H1 (cell line): ENCODE measurements around the gene EIF4E. TPM values are rescaled to one million over a fixed set of nuclear protein-coding genes. Genes with fewer than 3 reads are reported as not detected.

ENCODE experiments used
- CBX5 ChIP-seq: fragments of 300-800, 300-1000 bp; sonication (generic); IDR thresholded peaks from 2 replicates; pipeline ENCODE4 v1.7.1; 2016; ENCODE audit warnings: antibody characterized with exemption, low read length, low read depth
- CBX8 ChIP-seq: fragments of 300-800, 300-1000 bp; sonication (generic); IDR thresholded peaks from 2 replicates; pipeline ENCODE4 v1.7.1; 2016; ENCODE audit warnings: low read depth, low read length, borderline replicate concordance
- CTBP2 ChIP-seq: IDR thresholded peaks from 2 replicates; pipeline ENCODE4 v1.7.0; 2011; ENCODE audit warnings: borderline replicate concordance, mild to moderate bottlenecking, moderate library complexity, mixed read lengths, low read length; ENCODE audit not compliant: insufficient read depth, insufficient read length
- KDM5A ChIP-seq: fragments of 200-600 bp; IDR thresholded peaks from 2 replicates; pipeline ENCODE4 v1.7.1; 2012; ENCODE audit warnings: mild to moderate bottlenecking, low read length, inconsistent platforms, mixed read lengths
- POLR2A ChIP-seq, 2 experiments: IDR thresholded peaks; 1 replicate in 1 of 2; 2 replicates in 1 of 2; pipeline ENCODE4 v1.6.1; 2011; ENCODE audit warnings: low read depth in 2 of 2, low read length in 2 of 2, mild to moderate bottlenecking in 2 of 2; ENCODE audit errors: control extremely low read depth in 1 of 2
- RFX5 ChIP-seq: IDR thresholded peaks from 2 replicates; pipeline ENCODE4 v1.6.1; 2011; ENCODE audit warnings: low read depth, low read length, improper control_type of control experiment, borderline replicate concordance
- RNF2 ChIP-seq: fragments of 200-900, 300-1000 bp; sonication (generic); IDR thresholded peaks from 2 replicates; pipeline ENCODE4 v1.7.1; 2016; ENCODE audit warnings: borderline replicate concordance, low read depth, mild to moderate bottlenecking, antibody characterized with exemption, low read length; ENCODE audit not compliant: poor library complexity, severe bottlenecking; ENCODE audit errors: missing control alignments
- SIRT6 ChIP-seq: IDR thresholded peaks from one replicate; pipeline ENCODE4 v1.7.1; 2012; ENCODE audit warnings: low read length, inconsistent platforms
- SUZ12 ChIP-seq: fragments of 200-600 bp; sonication (generic); IDR thresholded peaks from 2 replicates; pipeline ENCODE4 v1.6.1; 2012; ENCODE audit warnings: mild to moderate bottlenecking, inconsistent platforms, low read length, moderate library complexity, mixed read lengths
- USF2 ChIP-seq: IDR thresholded peaks from 2 replicates; pipeline ENCODE4 v1.6.1; 2011; ENCODE audit warnings: low read length, improper control_type of control experiment
- polyA plus RNA-seq, 7 experiments: library from polyadenylated mRNA; depleted of rRNA in 3 of 7; stranded (reverse) in 5 of 7; unstranded in 2 of 7; fragments of >200 nt in 5 of 7; fragments of 200-250 nt in 2 of 7; gene quantifications; 1 replicate in 5 of 7; 2 replicates in 1 of 7; 4 replicates in 1 of 7; pipeline versions ENCODE4 v1.2.1 to v1.2.3, GENCODE V29; 2011 to 2013; ENCODE audit warnings: missing spikeins in 2 of 7, mixed read lengths in 2 of 7
- total RNA-seq: library from RNA; stranded (reverse); fragmentation: NEBNext Ultra II Directional; extraction: Animal tissue kit (Norgen Biotek cat#: 25700); gene quantifications from 2 replicates; pipeline ENCODE4 v1.2.1, GENCODE V29; 2021

Gene EIF4E
- total and polyA plus RNA-seq, 2 of the 8 experiments (the other 6 are each of a cell fraction or from before 2014, with no cell fraction given), result 59.6 to 185 TPM

GRCh38 chr4:98963538-98964433 lies 34.9 kb upstream of the EIF4E start (continued):
- TF ChIP-seq USF2, result no peak
- no peak for TF ChIP-seq KDM5A
- TF ChIP-seq CBX5, result no peak
- no peak for TF ChIP-seq CTBP2
- TF ChIP-seq RFX5, result no peak
- TF ChIP-seq SIRT6, result no peak
- no peak for TF ChIP-seq SUZ12
- TF ChIP-seq CBX8, result no peak
- TF ChIP-seq RNF2, result no peak
- TF ChIP-seq POLR2A (IDR thresholded peaks at IDR 0.05; ENCODE audit: control extremely low read depth in 1 of 2, low read depth in 2 of 2, low read length in 2 of 2), result no peak
- TF ChIP-seq, all 59 proteins: peak for 0
